ACHN (cell line): Measurements from ENCODE around the gene TMEM208.

Source experiments
- DNase-seq: peaks from one replicate; pipeline ENCODE4 v3.0.0-alpha.2; 2015
- in situ Hi-C: cut with HindIII; loops from 2 replicates; pipeline ENCODE4 v1.10.0; 2017; ENCODE audit warnings: low sequenced_read_pairs, low pct_ligation_motif_present, low pct_unique_long_range_greater_than_20kb

The TMEM208 gene

GRCh38 chr16:67260426-67261063 lies 33.6 kb downstream of the TMEM208 start:
- peak; percentile 71 for DNase-seq
- in situ Hi-C loops: no loop called here

DNA sequence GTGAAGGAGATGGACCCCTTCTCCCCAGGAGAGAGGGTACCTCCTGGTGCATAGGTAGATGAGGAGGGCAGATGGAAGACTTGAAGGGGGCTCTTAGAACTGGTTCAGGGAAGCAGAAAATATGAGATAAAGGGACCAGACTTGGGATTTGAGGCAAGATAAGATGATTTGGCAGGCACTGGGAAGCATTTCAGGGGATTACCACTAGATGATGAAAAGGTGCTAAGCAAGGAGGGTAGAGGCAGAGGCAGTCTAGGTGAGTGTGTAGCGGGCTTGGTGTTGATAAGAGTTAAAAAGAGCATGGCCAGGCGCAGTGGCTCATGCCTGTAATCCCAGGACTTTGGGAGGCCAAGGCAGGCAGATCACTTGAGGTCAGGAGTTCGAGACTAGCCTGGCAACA lies 36.3 kb downstream of the TMEM208 start:
- in situ Hi-C loops: no loop called here
- DNase-seq: no peak

- in situ Hi-C loops: no loop called here
- no peak for DNase-seq
Measured at GRCh38 chr16:67264277-67264676, 37.3 kb downstream of the TMEM208 start.

- no peak for DNase-seq
- in situ Hi-C loops: no loop called here
Measured at GRCh38 chr16:67264866-67265265, 37.9 kb downstream of the TMEM208 start.

GRCh38 chr16:67265834-67266233 lies 38.9 kb downstream of the TMEM208 start:
- in situ Hi-C loops: no loop called here
- DNase-seq: no peak

- peak; percentile 99 for DNase-seq
Measured at GRCh38 chr16:67268136-67268579, 41.2 kb downstream of the TMEM208 start.

GRCh38 chr16:67269766-67270165 lies 42.8 kb downstream of the TMEM208 start:
- in situ Hi-C loops: no loop called here
- DNase-seq: peak; percentile 85

More at GRCh38 chr16:67268136-67268579, 41.2 kb downstream of the TMEM208 start:
- in situ Hi-C loops: no loop called here

- in situ Hi-C loops: no loop called here
- no peak for DNase-seq
Measured at GRCh38 chr16:67270931-67271338, 44.0 kb downstream of the TMEM208 start.

DNA sequence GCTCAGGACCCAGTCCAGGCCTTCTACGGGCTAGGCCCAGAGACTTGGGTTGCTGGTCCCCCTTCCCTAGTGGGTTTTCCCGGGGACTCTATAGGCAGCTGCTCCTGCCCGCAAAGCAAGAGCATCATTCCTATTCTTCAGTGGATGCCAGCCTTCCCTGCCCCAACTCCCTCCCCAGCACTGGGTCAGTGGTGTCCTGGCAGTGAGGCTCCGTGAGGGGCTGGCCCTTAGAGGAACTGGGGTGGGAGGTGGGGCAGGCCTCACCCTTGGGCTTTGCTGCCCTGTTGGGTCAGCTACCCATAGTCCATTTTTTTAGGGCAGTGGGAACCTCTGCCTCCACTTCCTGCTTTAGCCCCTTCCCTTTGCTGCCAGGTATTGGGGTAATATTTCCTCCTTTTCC lies 44.5 kb downstream of the TMEM208 start:
- in situ Hi-C loops: no loop called here
- DNase-seq: no peak

- in situ Hi-C loops: no loop called here
- no peak for DNase-seq
Measured at GRCh38 chr16:67275321-67275720, 48.4 kb downstream of the TMEM208 start.

GRCh38 chr16:67277294-67277998 lies 50.5 kb downstream of the TMEM208 start:
- peak; percentile 100 for DNase-seq
- in situ Hi-C loops: no loop called here

DNA sequence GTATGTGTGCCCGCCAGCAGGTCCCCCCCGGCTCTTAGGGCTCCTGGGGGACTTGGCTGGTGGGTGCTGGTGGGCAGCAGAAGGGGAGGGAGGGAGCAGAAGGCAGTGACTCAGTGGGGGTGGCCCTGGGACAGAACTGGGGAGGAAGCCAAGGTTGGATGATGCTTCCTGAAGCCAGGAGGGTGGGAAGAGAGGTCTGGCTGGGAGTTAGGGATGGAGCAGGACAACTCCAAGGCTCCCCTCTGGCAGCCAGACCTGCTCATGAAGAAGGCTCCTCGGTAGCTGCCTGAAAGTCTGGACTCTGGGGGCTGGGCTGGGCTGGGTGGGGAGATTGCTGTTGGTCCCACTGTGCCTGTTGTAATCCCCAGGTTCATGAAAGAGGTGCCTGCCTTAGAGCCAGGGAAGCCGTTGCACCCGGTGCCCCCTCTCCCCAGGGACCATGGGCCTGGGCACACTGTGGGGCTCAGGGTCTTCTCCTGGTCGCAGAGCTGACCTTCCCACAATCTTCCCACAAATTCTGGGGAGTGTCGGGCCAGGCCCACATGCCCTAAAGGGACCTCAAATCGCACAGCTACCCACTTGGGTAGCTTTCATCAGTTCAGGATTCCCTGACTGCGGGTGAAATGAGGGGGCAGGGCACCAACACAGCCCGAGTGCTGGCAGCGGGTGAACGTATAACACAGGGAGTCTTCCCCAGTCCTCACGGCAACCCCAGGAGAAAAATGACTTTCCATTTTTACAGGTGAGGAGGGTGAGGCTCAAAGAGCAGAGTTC lies 51.3 kb downstream of the TMEM208 start:
- in situ Hi-C loops: no loop called here
- DNase-seq: peak; percentile 80
